Activated CD4-positive, alpha-beta T cell treated with anti-CD3 and anti-CD28 coated beads, Interleukin-2, amount 10 ng/mL, durations not matched to agents 7 days and 5 days (primary cell): ENCODE measurements around the gene FERMT2. TPM values are rescaled to one million over a fixed set of nuclear protein-coding genes. Genes with fewer than 3 reads are reported as not detected.

Experiments used
- CTCF ChIA-PET: fragments of 350-600 bp; sonication (Branson Sonifier 250); formaldehyde crosslinking; loops from one replicate; lab custom pipeline; 2021; ENCODE audit warnings: antibody characterized with exemption; lab: Charles Lee
- POLR2A ChIA-PET: fragments of 350-600 bp; sonication (Branson Sonifier 250); formaldehyde crosslinking; loops from one replicate; lab custom pipeline; 2021; ENCODE audit warnings: antibody characterized with exemption; lab: Charles Lee
- DNase-seq: peaks from one replicate; pipeline ENCODE4 v3.0.0-alpha.2; 2020
- H3K27ac Mint-ChIP-seq: one replicate; pipeline ENCODE4 v1.8.0; 2021; ENCODE audit warnings: mild to moderate bottlenecking, moderate library complexity, mixed read lengths
- H3K27me3 Mint-ChIP-seq: one replicate; pipeline ENCODE4 v1.8.0; 2021; ENCODE audit warnings: mixed read lengths
- H3K36me3 Mint-ChIP-seq: one replicate; pipeline ENCODE4 v1.8.0; 2021; ENCODE audit warnings: low read depth, mixed read lengths
- H3K4me1 Mint-ChIP-seq: one replicate; pipeline ENCODE4 v1.8.0; 2021; ENCODE audit warnings: mixed read lengths
- H3K4me3 Mint-ChIP-seq: one replicate; pipeline ENCODE4 v1.8.0; 2021; ENCODE audit warnings: mild to moderate bottlenecking, moderate library complexity, mixed read lengths
- H3K9me3 Mint-ChIP-seq: one replicate; pipeline ENCODE4 v1.8.0; 2021; ENCODE audit warnings: mixed read lengths
- total RNA-seq, 2 experiments: library from RNA; stranded (reverse); gene quantifications; one replicate each; pipeline ENCODE4 v1.2.3, GENCODE V29; 2021

FERMT2 gene
- total RNA-seq, result under 1 TPM; 0.25 to 0.40 TPM

- DNase-seq, result no peak
- H3K36me3 Mint-ChIP-seq, result no peaks in the 10 kb centered on the region
- ChIA-PET CTCF (interaction anchor here (0.6 to 1.7 kb wide), 2 partner anchors 10 to 128 kb away, joined by 3 to 4 read pairs; no protein-coding TSS in a partner anchor), POLR2A (no interaction called here)
- H3K27me3 Mint-ChIP-seq, result peaks cover 69% of the 10 kb centered on the region
- no peak within 1 kb of the TSS for H3K27ac Mint-ChIP-seq
- peaks cover 19% of the 10 kb centered on the region for H3K4me1 Mint-ChIP-seq
- H3K4me3 Mint-ChIP-seq, result peak within 1 kb of the TSS; percentile 74
- H3K9me3 Mint-ChIP-seq, result no peaks in the 10 kb centered on the region
Measured at GRCh38 chr14:52950898-52951680, at the start of gene FERMT2. Gene FERMT2 (minus strand): TSS chr14:52951050. CDS start chr14:52950568, 482 bp downstream.

GRCh38 chr14:52998376-52999015 is 47.6 kb upstream of the FERMT2 start:
- Mint-ChIP-seq H3K27ac (no peak overlapping the region), H3K9me3 (no peaks in the 10 kb centered on the region), H3K36me3 (no peaks in the 10 kb centered on the region), H3K4me3 (no peak overlapping the region), H3K4me1 (no peaks in the 10 kb centered on the region), H3K27me3 (peaks cover 11% of the 10 kb centered on the region)
- no peak for DNase-seq
- ChIA-PET CTCF (no interaction called here), POLR2A (no interaction called here)

GRCh38 chr14:52996493-52996892 is 45.6 kb upstream of the FERMT2 start:
- Mint-ChIP-seq H3K4me3 (no peak overlapping the region), H3K27ac (no peak overlapping the region), H3K36me3 (no peaks in the 10 kb centered on the region), H3K27me3 (peaks cover 15% of the 10 kb centered on the region), H3K9me3 (no peaks in the 10 kb centered on the region), H3K4me1 (no peaks in the 10 kb centered on the region)
- ChIA-PET CTCF (interaction anchor here (0.6 to 1.4 kb wide), 2 partner anchors 34 to 216 kb away, joined by 3 to 4 read pairs; no protein-coding TSS in a partner anchor), POLR2A (no interaction called here)
- no peak for DNase-seq

- ChIA-PET CTCF (interaction anchor here (1.4 kb wide), 1 partner anchor 35 kb away, joined by 4 read pairs; no protein-coding TSS in a partner anchor), POLR2A (no interaction called here)
- Mint-ChIP-seq H3K9me3 (no peaks in the 10 kb centered on the region), H3K4me3 (no peak overlapping the region), H3K4me1 (no peaks in the 10 kb centered on the region), H3K36me3 (no peaks in the 10 kb centered on the region), H3K27ac (no peak overlapping the region), H3K27me3 (peaks cover 12% of the 10 kb centered on the region)
- no peak for DNase-seq
Measured at GRCh38 chr14:52995998-52996397, 45.1 kb upstream of the FERMT2 start.

GRCh38 chr14:52992236-52992870 is 41.5 kb upstream of the FERMT2 start:
- Mint-ChIP-seq H3K27me3 (peaks cover 14% of the 10 kb centered on the region), H3K9me3 (no peaks in the 10 kb centered on the region), H3K4me3 (no peak overlapping the region), H3K36me3 (no peaks in the 10 kb centered on the region), H3K4me1 (no peaks in the 10 kb centered on the region), H3K27ac (no peak overlapping the region)
- DNase-seq, result no peak
- CTCF ChIA-PET, result interaction anchor here (1.3 kb wide), 1 partner anchor 11 kb away, joined by 3 read pairs; no protein-coding TSS in a partner anchor
- POLR2A ChIA-PET, result no interaction called here

GRCh38 chr14:52988139-52988538 is 37.3 kb upstream of the FERMT2 start:
- ChIA-PET CTCF (no interaction called here), POLR2A (no interaction called here)
- no peak overlapping the region for H3K27ac Mint-ChIP-seq
- no peaks in the 10 kb centered on the region for H3K4me1 Mint-ChIP-seq
- DNase-seq, result no peak
- H3K9me3 Mint-ChIP-seq, result no peaks in the 10 kb centered on the region
- no peaks in the 10 kb centered on the region for H3K36me3 Mint-ChIP-seq
- peaks cover 11% of the 10 kb centered on the region for H3K27me3 Mint-ChIP-seq
- no peak overlapping the region for H3K4me3 Mint-ChIP-seq

GRCh38 chr14:52987514-52987913 is 36.7 kb upstream of the FERMT2 start:
- ChIA-PET POLR2A (no interaction called here), CTCF (interaction anchor here (0.6 kb wide), 1 partner anchor 98 kb away, joined by 3 read pairs; no protein-coding TSS in a partner anchor)
- Mint-ChIP-seq H3K9me3 (no peaks in the 10 kb centered on the region), H3K4me1 (no peaks in the 10 kb centered on the region), H3K36me3 (no peaks in the 10 kb centered on the region), H3K27ac (no peak overlapping the region), H3K27me3 (peaks cover 8% of the 10 kb centered on the region), H3K4me3 (no peak overlapping the region)
- DNase-seq, result no peak

- H3K4me1 Mint-ChIP-seq, result no peaks in the 10 kb centered on the region
- no peaks in the 10 kb centered on the region for H3K9me3 Mint-ChIP-seq
- POLR2A ChIA-PET, result no interaction called here
- peaks cover 7% of the 10 kb centered on the region for H3K27me3 Mint-ChIP-seq
- DNase-seq, result no peak
- H3K36me3 Mint-ChIP-seq, result no peaks in the 10 kb centered on the region
- H3K4me3 Mint-ChIP-seq, result no peak overlapping the region
- no peak overlapping the region for H3K27ac Mint-ChIP-seq
- CTCF ChIA-PET, result interaction anchor here (0.6 kb wide), 1 partner anchor 97 kb away, joined by 3 read pairs; no protein-coding TSS in a partner anchor
Measured at GRCh38 chr14:52987042-52987441, 36.2 kb upstream of the FERMT2 start.

- no peaks in the 10 kb centered on the region for H3K4me1 Mint-ChIP-seq
- H3K27ac Mint-ChIP-seq, result no peak overlapping the region
- H3K27me3 Mint-ChIP-seq, result peaks cover 4% of the 10 kb centered on the region
- H3K36me3 Mint-ChIP-seq, result no peaks in the 10 kb centered on the region
- no peak overlapping the region for H3K4me3 Mint-ChIP-seq
- ChIA-PET POLR2A (no interaction called here), CTCF (no interaction called here)
- DNase-seq, result no peak
- peaks cover 3% of the 10 kb centered on the region for H3K9me3 Mint-ChIP-seq
Measured at GRCh38 chr14:52977798-52978197, 26.9 kb upstream of the FERMT2 start.

GRCh38 chr14:52974406-52974805 is 23.6 kb upstream of the FERMT2 start:
- H3K27ac Mint-ChIP-seq, result no peak overlapping the region
- no peaks in the 10 kb centered on the region for H3K4me1 Mint-ChIP-seq
- peaks cover 12% of the 10 kb centered on the region for H3K27me3 Mint-ChIP-seq
- peaks cover 13% of the 10 kb centered on the region for H3K9me3 Mint-ChIP-seq
- H3K4me3 Mint-ChIP-seq, result no peak overlapping the region
- ChIA-PET POLR2A (no interaction called here), CTCF (no interaction called here)
- no peak for DNase-seq
- H3K36me3 Mint-ChIP-seq, result no peaks in the 10 kb centered on the region

GRCh38 chr14:52961060-52961639 is 10.3 kb upstream of the FERMT2 start:
- peaks cover 2% of the 10 kb centered on the region for H3K27me3 Mint-ChIP-seq
- no peaks in the 10 kb centered on the region for H3K36me3 Mint-ChIP-seq
- CTCF ChIA-PET, result interaction anchor here (0.7 to 1.3 kb wide), 3 partner anchors 9 to 20 kb away, joined by 3 to 4 read pairs (median 4); no protein-coding TSS in a partner anchor
- POLR2A ChIA-PET, result no interaction called here
- peak; percentile 54 for DNase-seq
- H3K4me3 Mint-ChIP-seq, result no peak overlapping the region
- H3K27ac Mint-ChIP-seq, result peak overlapping the region; percentile 7
- H3K9me3 Mint-ChIP-seq, result no peaks in the 10 kb centered on the region
- peaks cover 6% of the 10 kb centered on the region for H3K4me1 Mint-ChIP-seq

GRCh38 chr14:52960627-52961026 is 9.8 kb upstream of the FERMT2 start:
- DNase-seq, result no peak
- Mint-ChIP-seq H3K4me1 (peaks cover 6% of the 10 kb centered on the region), H3K27me3 (no peaks in the 10 kb centered on the region), H3K9me3 (no peaks in the 10 kb centered on the region), H3K27ac (peak overlapping the region; percentile 7), H3K4me3 (no peak overlapping the region), H3K36me3 (no peaks in the 10 kb centered on the region)
- CTCF ChIA-PET, result interaction anchor here (0.7 to 1.3 kb wide), 2 partner anchors 16 to 19 kb away, joined by 3 to 4 read pairs; no protein-coding TSS in a partner anchor
- POLR2A ChIA-PET, result no interaction called here
